Measurements from ENCODE around the gene PLOD1.
A peak's percentile ranks its signal among the peaks of the same experiment; 100 is the strongest.

Gene PLOD1

DNA sequence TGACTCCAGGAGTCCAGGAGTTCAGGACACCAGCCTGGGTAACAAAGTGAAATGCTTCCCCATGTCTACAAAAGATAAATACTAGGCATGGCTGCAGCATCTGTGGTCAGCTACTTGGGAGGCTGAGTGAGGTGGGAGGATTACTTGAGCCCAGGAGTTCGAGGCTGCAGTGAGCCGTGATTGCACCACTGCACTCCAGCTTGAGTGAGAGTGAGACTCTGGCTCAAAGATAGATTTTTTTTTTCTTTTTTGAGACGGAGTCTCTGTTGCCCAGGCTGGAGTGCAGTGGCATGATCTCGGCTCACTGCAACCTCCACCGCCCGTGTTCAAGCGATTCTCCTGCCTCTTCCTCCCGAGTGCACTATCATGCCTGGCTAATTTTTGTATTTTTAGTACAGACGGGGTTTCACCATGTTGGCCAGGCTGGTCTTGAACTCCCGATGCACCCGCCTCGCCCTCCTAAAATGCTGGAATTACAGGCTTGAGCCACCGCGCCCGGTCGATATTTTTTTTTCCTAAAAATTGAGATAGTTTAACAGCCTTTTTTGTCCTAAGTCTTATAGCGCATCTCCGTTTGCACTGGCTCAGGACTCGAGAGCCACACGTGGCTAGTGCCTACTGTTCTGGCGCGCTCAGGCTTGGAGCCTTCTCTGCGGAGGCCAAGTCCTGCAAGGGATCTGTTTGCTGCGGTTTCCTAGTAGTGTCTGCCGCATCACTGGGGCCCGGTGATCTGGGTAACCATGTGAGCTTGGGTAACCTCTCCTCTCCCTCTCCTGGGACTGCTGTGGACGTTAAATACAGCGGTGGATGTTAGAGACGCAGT is 44.7 kb downstream of the PLOD1 start:
- no peak for DNase-seq (ENCODE audit: low read depth)

DNA sequence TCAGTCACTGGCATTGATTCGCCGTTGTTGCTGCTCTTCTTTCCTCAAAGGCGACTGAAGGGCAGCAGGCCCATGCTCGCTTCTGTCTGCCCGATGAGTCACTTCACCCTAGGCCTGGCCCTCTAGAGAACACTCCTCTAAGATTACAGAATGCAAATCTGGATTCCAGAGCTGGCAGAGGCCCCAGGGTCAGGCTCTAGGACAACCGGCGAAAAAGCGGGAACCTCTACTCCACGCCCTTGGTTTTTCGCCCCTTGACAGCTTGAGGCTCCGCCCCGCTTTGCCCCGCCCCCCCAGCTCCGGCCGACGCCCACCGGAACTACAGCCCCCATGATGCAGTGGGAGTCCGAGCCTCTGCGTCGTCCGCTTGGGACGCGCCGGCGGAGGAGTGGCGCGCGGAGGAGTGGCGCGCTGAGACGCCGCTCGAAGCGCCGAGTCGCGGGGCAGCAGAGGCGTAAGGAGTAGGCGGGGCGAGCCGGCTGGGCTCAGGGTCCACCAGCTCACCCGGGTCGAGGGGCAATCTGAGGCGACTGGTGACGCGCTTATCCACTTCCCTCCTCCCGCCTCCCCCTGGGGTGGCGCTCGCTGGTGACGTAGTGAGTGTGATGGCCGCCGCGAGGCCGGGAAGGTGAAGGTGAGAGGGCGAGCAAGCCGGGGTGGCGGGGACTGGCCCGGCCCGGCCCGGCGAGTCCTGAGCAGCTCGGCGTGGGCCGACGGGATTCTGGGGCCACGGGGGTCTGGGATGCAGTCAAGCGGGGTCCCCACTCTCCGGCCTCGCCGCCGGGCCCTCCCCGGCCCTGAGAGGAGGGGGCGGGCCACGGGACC is 45.5 kb downstream of the PLOD1 start, which contains the start of gene MFN2:
Gene MFN2 (plus strand): TSS at position 594 of the 825 bp plus-strand sequence. CDS start 8,725 bp downstream, outside the sequence.
- peak; percentile 91 for DNase-seq (ENCODE audit: low read depth)

GRCh38 chr1:11980676-11980972 is 46.1 kb downstream of the PLOD1 start:
- DNase-seq (ENCODE audit: low read depth): no peak

DNA sequence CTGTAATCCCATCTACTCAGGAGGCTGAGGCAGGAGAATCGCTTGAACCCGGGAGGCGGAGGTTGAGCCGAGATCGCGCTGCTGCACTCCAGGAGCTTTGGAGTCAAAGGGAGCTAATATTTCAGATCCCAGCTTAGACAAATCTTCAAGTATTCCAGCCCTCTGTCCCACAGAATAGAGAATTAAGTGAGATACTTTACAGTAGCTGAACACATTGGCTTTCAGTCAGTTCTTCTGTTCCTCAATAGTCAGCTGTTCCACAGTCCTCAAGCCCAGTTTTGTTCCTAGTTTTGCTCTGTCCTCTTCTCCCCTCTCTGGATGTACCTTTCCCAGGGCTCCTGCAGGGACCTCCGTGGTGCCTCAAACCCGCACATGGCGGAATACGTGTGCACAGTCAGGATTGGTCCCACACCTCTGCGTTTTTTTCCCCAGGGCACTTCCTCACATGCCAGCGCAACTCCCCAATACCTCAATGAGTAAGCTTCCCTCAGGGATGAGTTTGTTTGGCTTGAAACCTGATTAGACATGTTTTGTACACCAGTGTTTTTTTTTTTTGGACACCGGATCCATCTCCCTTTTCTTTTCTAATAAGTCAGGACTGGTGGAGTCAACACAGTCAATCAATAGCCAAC is 47.0 kb downstream of the PLOD1 start:
- no peak for DNase-seq (ENCODE audit: low read depth)

DNA sequence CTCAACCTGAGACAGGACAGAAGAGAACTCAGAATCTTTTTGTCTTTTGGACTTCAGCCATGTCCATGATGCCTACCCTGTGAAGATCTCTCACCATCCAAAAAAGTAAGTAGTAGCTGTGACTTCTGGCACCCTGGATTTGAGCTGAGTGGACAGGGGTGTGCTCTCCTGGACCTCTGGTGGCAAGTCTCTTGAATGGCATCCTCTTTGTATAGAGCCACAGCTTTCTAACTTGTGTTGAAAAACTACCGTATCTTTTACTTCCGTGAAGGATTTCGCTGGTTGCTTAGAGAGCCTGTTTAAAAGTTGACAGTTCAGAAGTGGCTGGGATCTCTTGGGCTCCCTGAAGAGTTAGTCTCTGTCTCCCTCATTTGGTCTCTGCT is 47.5 kb downstream of the PLOD1 start:
- DNase-seq (ENCODE audit: low read depth): no peak

- no peak for DNase-seq (ENCODE audit: low read depth)
These were observed 49.6 kb downstream of the PLOD1 start for GRCh38 chr1:11984121-11984520.

- DNase-seq (ENCODE audit: low read depth): no peak
These were observed 50.1 kb downstream of the PLOD1 start for GRCh38 chr1:11984576-11984975.

DNA sequence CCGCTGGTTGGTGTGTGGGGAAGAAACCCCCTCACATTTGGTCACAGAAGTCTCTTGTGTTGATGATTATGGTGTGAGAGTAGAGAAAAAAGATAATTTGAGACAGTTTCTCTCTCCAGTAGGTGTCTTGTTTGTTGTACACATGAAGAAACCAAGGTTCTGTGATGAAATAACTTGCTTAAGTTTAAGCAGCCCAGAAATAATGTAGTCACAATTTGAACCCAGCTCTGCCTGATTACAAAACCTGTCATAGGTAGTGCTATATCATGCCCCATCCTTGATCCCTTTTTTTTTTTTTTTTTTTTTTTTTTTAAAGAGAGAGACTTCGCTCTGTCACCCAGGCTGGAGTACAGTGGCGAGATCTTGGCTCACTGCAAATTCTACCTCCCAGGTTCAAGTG is 50.7 kb downstream of the PLOD1 start:
- DNase-seq (ENCODE audit: low read depth): no peak

GRCh38 chr1:11985851-11986250 is 51.3 kb downstream of the PLOD1 start:
- DNase-seq (ENCODE audit: low read depth): no peak

- no peak for DNase-seq (ENCODE audit: low read depth)
These were observed 55.2 kb downstream of the PLOD1 start for GRCh38 chr1:11989669-11990068.

DNA sequence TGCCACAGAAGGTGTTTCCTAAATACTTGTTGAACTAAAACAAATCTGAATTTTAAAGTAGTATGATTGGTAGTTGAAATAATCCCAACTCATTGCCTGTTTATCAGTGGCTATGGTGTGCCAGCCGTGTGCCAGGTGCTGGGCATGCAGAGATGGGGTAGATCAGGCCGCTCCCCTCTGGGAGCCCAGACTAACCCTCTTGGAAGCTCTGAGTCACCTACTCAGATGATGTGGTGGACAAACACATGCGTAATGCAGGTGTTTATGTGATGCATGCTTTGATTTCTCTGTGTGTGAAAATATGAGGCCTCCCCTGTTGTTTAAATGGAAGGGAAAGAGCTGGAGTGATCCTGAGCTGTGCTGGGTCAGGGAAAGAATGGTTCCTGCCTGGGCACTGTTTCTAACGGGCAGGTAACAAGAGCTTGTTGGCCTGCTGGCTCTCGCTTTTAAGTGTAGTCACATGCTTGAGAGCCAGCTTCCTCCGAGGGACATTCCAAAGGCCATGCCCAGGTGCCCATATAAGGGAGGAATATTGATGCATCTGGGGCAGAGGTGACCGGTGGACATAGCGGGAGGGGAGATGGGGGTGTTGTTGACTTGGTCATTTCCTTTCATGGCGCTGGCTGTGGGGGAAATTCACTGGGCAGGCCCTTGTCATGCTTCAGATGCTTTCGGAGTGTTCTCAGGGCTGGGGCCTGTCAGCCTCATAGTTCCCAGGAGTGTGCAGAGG is 56.0 kb downstream of the PLOD1 start:
- no peak for DNase-seq (ENCODE audit: low read depth)

DNA sequence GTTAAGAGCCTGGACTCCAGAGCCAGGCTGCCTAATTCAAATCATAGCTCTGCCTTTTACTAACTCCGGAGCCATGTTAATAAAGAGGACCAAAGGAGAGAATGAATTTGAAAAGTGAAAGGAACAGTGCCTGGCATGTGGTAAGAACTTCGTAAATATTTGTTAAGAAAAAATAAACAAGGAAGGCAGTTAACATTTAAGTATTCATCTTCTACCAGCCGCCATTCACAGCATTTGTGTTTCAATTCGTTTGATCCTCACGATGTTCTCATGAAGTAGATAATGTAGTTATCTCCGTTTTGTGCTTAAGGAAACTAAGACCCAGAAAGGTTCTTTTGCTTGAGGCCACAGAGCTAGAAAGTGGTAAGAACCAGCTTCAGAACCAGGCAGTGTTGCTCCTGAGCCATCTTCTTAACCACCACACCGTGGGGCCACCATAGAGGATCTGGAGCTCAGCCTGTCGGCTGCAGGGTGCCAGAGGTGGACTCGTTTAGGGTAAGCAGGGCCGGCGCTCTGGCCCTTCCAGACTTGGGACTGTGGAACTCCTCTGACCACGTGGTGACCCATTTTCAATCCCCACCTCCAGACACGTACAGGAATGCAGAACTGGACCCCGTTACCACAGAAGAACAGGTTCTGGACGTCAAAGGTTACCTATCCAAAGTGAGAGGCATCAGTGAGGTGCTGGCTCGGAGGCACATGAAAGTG is 57.6 kb downstream of the PLOD1 start:
- DNase-seq (ENCODE audit: low read depth): no peak

DNA sequence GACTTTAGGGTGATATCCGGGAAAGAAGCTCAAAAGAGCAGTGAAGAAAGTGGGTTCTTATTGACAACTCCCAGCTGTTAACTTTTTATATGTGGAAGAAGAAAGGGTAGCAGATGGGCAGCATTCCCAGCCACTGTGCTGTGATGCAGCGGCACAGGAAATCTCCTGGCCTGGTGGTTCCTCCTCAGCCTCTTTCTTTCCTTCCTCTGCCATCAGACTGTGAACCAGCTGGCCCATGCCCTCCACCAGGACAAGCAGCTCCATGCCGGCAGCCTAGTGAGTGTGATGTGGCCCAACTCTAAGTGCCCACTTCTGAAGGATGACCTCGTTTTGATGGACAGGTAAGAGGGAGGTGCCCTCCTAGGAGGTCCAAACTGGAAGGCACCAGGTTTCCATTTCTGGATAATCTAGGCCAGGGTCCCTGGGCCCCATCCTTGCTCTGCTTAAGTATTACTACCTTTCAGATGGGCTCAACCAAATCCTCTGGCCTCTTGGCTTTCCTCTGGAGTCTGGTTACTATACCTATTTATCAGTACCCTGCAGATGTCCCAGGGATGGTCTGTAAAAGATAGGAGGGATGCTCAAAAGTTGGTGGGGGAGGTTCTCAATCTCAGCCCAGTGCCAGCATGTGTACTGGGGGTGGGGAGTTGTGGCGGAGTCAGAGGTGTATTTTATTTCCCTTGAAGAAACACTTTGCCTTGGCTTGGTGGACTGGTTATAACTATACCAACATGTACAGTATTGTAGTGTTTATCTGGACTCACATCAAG is 62.7 kb downstream of the PLOD1 start:
- DNase-seq (ENCODE audit: low read depth): no peak

GRCh38 chr1:11998636-11999035 is 64.1 kb downstream of the PLOD1 start:
- no peak for DNase-seq (ENCODE audit: low read depth)

GRCh38 chr1:11999236-11999635 is 64.7 kb downstream of the PLOD1 start:
- no peak for DNase-seq (ENCODE audit: low read depth)

DNA sequence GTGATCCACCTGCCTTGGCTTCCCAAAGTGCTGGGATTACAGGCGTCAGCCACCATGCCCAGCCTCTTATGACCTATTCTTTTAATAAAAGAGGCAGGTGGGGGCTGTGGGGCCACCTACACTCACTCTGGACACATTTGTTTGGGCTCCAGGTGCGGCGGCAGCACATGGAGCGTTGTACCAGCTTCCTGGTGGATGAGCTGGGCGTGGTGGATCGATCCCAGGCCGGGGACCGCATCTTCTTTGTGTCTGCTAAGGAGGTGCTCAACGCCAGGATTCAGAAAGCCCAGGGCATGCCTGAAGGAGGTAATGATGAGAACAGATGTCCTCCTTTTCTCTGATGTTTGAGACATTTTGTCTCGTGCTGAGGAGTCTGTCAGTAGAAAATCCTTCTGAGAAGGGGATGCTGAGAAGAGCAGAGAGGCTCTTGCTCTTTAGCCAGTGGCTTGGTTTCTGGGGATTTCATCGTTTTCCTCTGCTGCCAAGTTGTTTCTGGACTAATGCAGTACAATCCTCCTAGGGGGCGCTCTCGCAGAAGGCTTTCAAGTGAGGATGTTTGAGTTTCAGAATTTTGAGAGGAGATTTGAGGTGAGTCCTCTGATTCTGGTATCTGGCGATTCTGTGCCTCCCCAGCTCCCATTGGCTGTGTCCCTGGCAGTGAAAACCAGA is 66.9 kb downstream of the PLOD1 start:
- peak; percentile 9 for DNase-seq (ENCODE audit: low read depth)

DNA sequence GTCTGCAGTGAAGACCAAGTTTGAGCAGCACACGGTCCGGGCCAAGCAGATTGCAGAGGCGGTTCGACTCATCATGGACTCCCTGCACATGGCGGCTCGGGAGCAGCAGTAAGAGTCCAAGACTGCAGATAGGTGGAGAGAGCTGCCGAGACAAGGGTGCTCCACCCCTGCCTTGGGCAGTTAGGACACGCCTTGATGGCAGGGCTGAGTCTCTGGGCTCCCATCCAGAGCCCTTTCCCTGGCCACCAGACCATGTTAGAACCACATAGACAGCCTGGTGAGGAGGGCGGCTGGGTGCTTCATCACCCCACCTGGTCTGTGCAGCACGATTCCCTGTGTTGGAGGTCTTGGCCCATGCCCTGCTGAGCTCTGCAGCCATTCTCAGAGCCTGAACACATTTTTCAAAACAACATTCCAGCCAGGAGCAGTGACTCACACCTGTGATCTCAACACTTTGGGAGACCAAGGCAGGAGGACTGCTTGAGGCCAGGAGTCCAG is 67.5 kb downstream of the PLOD1 start:
- no peak for DNase-seq (ENCODE audit: low read depth)

GRCh38 chr1:12003762-12004161 is 69.2 kb downstream of the PLOD1 start:
- DNase-seq (ENCODE audit: low read depth): no peak

DNA sequence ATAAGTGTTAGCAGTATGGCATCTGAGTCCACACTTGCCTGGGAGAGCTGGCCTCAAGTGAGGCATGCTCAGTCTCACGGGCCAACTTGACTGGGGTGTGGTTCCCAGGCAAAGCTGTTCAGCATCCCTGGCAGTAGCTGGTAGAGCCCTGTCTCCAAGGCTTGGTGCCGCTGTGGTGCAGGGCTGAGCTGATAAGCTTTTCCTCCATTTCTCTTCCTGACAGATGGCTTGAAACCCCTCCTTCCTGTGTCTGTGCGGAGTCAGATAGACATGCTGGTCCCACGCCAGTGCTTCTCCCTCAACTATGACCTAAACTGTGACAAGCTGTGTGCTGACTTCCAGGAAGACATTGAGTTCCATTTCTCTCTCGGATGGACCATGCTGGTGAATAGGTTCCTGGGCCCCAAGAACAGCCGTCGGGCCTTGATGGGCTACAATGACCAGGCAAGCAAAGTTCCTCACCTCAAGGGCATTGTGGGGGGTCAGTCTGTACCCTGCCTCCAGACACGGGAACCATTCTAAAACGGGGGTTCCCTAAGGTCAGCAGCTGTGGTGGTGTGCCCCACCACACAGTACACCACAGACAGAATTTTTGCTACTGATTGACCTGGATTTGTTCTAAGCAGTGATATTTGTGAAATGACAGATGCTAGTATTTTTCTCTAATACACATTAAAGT is 71.1 kb downstream of the PLOD1 start:
- no peak for DNase-seq (ENCODE audit: low read depth)
